ENCODE data around the gene ATP2C2. TPM values are rescaled to one million over a fixed set of nuclear protein-coding genes. Genes with fewer than 3 reads are reported as not detected.

The ATP2C2 gene
- polyA plus RNA-seq, 1 of the 3 experiments (the other 2 are of a cell fraction) = 0.33 TPM

- Histone ChIP-seq H3K9ac (no peak overlapping the region), H3K79me2 (ENCODE audit: insufficient read depth) (no peaks in the 10 kb centered on the region), H3K9me3 (no peaks in the 10 kb centered on the region), H3K27ac (ENCODE audit: low read depth in 2 of 2, low read length in 1 of 2) (no peak overlapping the region), H4K20me1 (ENCODE audit: insufficient read depth) (0 out of 2 replicates have a peak, but pooled peaks cover 4% of the 10 kb centered on the region), H3K4me3 (ENCODE audit: low read depth in 2 of 2, low read length in 1 of 2) (no peak overlapping the region), H3K36me3 (replicated peaks in 1 of 2; ENCODE audit: control insufficient read depth in 1 of 2, insufficient read depth in 2 of 2, low read length in 1 of 2) (peaks cover 54 to 58% of the 10 kb centered on the region in 2 experiments), H3K4me2 (no peak overlapping the region), H3K4me1 (ENCODE audit: control insufficient read depth in 1 of 2, insufficient read depth in 2 of 2, low read depth in 1 of 2, low read length in 1 of 2) (no peaks in the 10 kb centered on the region), H3F3A (replicated peaks; ENCODE audit: insufficient read depth) (peaks cover 6% of the 10 kb centered on the region), H3K27me3 (ENCODE audit: insufficient read depth) (no peaks in the 10 kb centered on the region), H2AFZ (ENCODE audit: low read depth) (no peak overlapping the region), H3K9me2 (no peaks in the 10 kb centered on the region)
- WGBS (ENCODE audit: low lambda C conversion rate) = 83% methylated on average over 8 of the region's 8 CpGs
- no peak for DNase-seq
- ChIA-PET CTCF (interaction anchor here (1.0 to 1.5 kb wide), 3 partner anchors 22 to 302 kb away, joined by 3 to 6 read pairs (median 4); partner anchors contain the start of gene TAF1C), POLR2A (no interaction called here)
- no peak for TF ChIP-seq MAX (IDR thresholded peaks at IDR 0.05; ENCODE audit: low read depth)
- no peak for TF ChIP-seq RAD21 (IDR thresholded peaks at IDR 0.05; ENCODE audit: low read length)
- TF ChIP-seq RCOR1 (IDR thresholded peaks at IDR 0.05; ENCODE audit: low read length) = no peak
- no peak for TF ChIP-seq FOSL2 (IDR thresholded peaks at IDR 0.05; ENCODE audit: borderline replicate concordance, low read depth)
- TF ChIP-seq PBX3 (IDR thresholded peaks at IDR 0.05) = no peak
- TF ChIP-seq JUND (IDR thresholded peaks at IDR 0.05) = no peak
- no peak for TF ChIP-seq EP300 (IDR thresholded peaks at IDR 0.05; ENCODE audit: borderline replicate concordance in 1 of 2, low read depth in 1 of 2, low read length in 1 of 2)
- TF ChIP-seq REST (IDR thresholded peaks at IDR 0.05; ENCODE audit: low read depth, low read length) = no peak
- no peak for TF ChIP-seq POLR2AphosphoS5 (IDR thresholded peaks at IDR 0.05; ENCODE audit: low read depth, low read length)
- no peak for TF ChIP-seq GATA2 (CRISPR knock-in tag; IDR thresholded peaks at IDR 0.05)
- no peak for TF ChIP-seq MXI1 (IDR thresholded peaks at IDR 0.05; ENCODE audit: low read depth, low read length)
- no peak for TF ChIP-seq ZBTB33 (IDR thresholded peaks at IDR 0.05; ENCODE audit: borderline replicate concordance, low read depth)
- no peak for TF ChIP-seq MEF2A (IDR thresholded peaks at IDR 0.05; ENCODE audit: borderline replicate concordance, low read depth)
- TF ChIP-seq TAF1 (IDR thresholded peaks at IDR 0.05; ENCODE audit: borderline replicate concordance, low read depth, low read length) = no peak
- no peak for TF ChIP-seq RFX5 (IDR thresholded peaks at IDR 0.05; ENCODE audit: low read length)
- TF ChIP-seq FOXJ3 (CRISPR knock-in tag; IDR thresholded peaks at IDR 0.05) = no peak
- TF ChIP-seq GABPA (IDR thresholded peaks at IDR 0.05; ENCODE audit: low read depth) = no peak
- TF ChIP-seq YY1 (IDR thresholded peaks at IDR 0.05; ENCODE audit: low read depth) = no peak
- TF ChIP-seq SMC3 (IDR thresholded peaks at IDR 0.05; ENCODE audit: low read depth, low read length) = no peak
- TF ChIP-seq IRF3 (IDR thresholded peaks at IDR 0.05; ENCODE audit: low read depth, low read length) = no peak
Observed at GRCh38 chr16:84489131-84489530, 120.8 kb downstream of the ATP2C2 start.

Measured in SK-N-SH (cell line).